Glutamatergic neuron (in vitro differentiated cells): Measurements from ENCODE around the gene ARHGAP29. TPM values are rescaled to one million over a fixed set of nuclear protein-coding genes. Genes with fewer than 3 reads are reported as not detected.

Experiments used
- DNase-seq: peaks from one replicate; pipeline ENCODE4 v3.0.0; 2022
- H3K27ac Mint-ChIP-seq: one replicate; pipeline ENCODE4 v1.8.0; 2020; ENCODE audit warnings: mild to moderate bottlenecking, mixed read lengths, inconsistent platforms; ENCODE audit not compliant: unreplicated experiment
- H3K27me3 Mint-ChIP-seq: one replicate; pipeline ENCODE4 v1.8.0; 2020; ENCODE audit warnings: mild to moderate bottlenecking, moderate library complexity, mixed read lengths, inconsistent platforms; ENCODE audit not compliant: unreplicated experiment
- H3K36me3 Mint-ChIP-seq: one replicate; pipeline ENCODE4 v1.8.0; 2020; ENCODE audit warnings: mild to moderate bottlenecking, mixed read lengths, inconsistent platforms; ENCODE audit not compliant: unreplicated experiment
- H3K4me1 Mint-ChIP-seq: one replicate; pipeline ENCODE4 v1.8.0; 2020; ENCODE audit warnings: mild to moderate bottlenecking, low read depth, mixed read lengths, inconsistent platforms; ENCODE audit not compliant: unreplicated experiment
- H3K4me3 Mint-ChIP-seq: one replicate; pipeline ENCODE4 v1.8.0; 2020; ENCODE audit warnings: mild to moderate bottlenecking, mixed read lengths, inconsistent platforms; ENCODE audit not compliant: unreplicated experiment
- H3K9me3 Mint-ChIP-seq: one replicate; pipeline ENCODE4 v1.8.0; 2020; ENCODE audit warnings: mild to moderate bottlenecking, moderate library complexity, mixed read lengths, inconsistent platforms; ENCODE audit not compliant: unreplicated experiment
- CTCF ChIP-seq: fragments of 200-600 bp; sonication (generic); IDR thresholded peaks from one replicate; pipeline ENCODE4 v1.5.0; 2021; ENCODE audit not compliant: partially characterized antibody, unreplicated experiment
- total RNA-seq: library from RNA; stranded (reverse); fragmentation: NEBNext Ultra II Directional; extraction: Animal tissue kit (Norgen Biotek cat#: 25700); gene quantifications from one replicate; pipeline ENCODE4 v1.2.1, GENCODE V29; 2021; ENCODE audit not compliant: unreplicated experiment

Gene ARHGAP29
- total RNA-seq, 1 donor from 2014 or later, result 1.1 TPM

- no peaks in the 10 kb centered on the region for H3K9me3 Mint-ChIP-seq
- no peak for TF ChIP-seq CTCF
- no peaks in the 10 kb centered on the region for H3K4me1 Mint-ChIP-seq
- no peaks in the 10 kb centered on the region for H3K27me3 Mint-ChIP-seq
- H3K36me3 Mint-ChIP-seq, result no peaks in the 10 kb centered on the region
- no peak overlapping the region for H3K4me3 Mint-ChIP-seq
- no peak for DNase-seq
- H3K27ac Mint-ChIP-seq, result no peak overlapping the region
These were observed 47.1 kb upstream of the ARHGAP29 start for GRCh38 chr1:94284476-94284875.

GRCh38 chr1:94283462-94283861, 46.1 kb upstream of the ARHGAP29 start:
- H3K4me1 Mint-ChIP-seq, result no peaks in the 10 kb centered on the region
- TF ChIP-seq CTCF, result no peak
- H3K4me3 Mint-ChIP-seq, result no peak overlapping the region
- H3K9me3 Mint-ChIP-seq, result no peaks in the 10 kb centered on the region
- no peaks in the 10 kb centered on the region for H3K27me3 Mint-ChIP-seq
- no peaks in the 10 kb centered on the region for H3K36me3 Mint-ChIP-seq
- DNase-seq, result no peak
- no peak overlapping the region for H3K27ac Mint-ChIP-seq

- H3K4me3 Mint-ChIP-seq, result no peak overlapping the region
- no peaks in the 10 kb centered on the region for H3K9me3 Mint-ChIP-seq
- H3K4me1 Mint-ChIP-seq, result no peaks in the 10 kb centered on the region
- TF ChIP-seq CTCF, result no peak
- H3K36me3 Mint-ChIP-seq, result no peaks in the 10 kb centered on the region
- H3K27ac Mint-ChIP-seq, result no peak overlapping the region
- H3K27me3 Mint-ChIP-seq, result no peaks in the 10 kb centered on the region
- DNase-seq, result no peak
These were observed 44.8 kb upstream of the ARHGAP29 start for GRCh38 chr1:94282143-94282711.

- no peak overlapping the region for H3K27ac Mint-ChIP-seq
- H3K36me3 Mint-ChIP-seq, result no peaks in the 10 kb centered on the region
- no peak for DNase-seq
- H3K4me1 Mint-ChIP-seq, result no peaks in the 10 kb centered on the region
- no peak for TF ChIP-seq CTCF
- H3K4me3 Mint-ChIP-seq, result no peak overlapping the region
- no peaks in the 10 kb centered on the region for H3K9me3 Mint-ChIP-seq
- H3K27me3 Mint-ChIP-seq, result no peaks in the 10 kb centered on the region
These were observed 44.2 kb upstream of the ARHGAP29 start for GRCh38 chr1:94281361-94282142.

- no peak overlapping the region for H3K27ac Mint-ChIP-seq
These were observed 43.2 kb upstream of the ARHGAP29 start for GRCh38 chr1:94280541-94280940.

More at GRCh38 chr1:94280541-94280940, 43.2 kb upstream of the ARHGAP29 start:
- TF ChIP-seq CTCF, result no peak
- Mint-ChIP-seq H3K36me3 (no peaks in the 10 kb centered on the region), H3K4me1 (no peaks in the 10 kb centered on the region), H3K9me3 (no peaks in the 10 kb centered on the region), H3K27me3 (no peaks in the 10 kb centered on the region), H3K4me3 (no peak overlapping the region)
- DNase-seq, result no peak
